Measurements from ENCODE around the gene ZNF675.
"Not testable (repeated sequence)": the region's sequence is repeated elsewhere in the genome, so short reads cannot be mapped to it uniquely, and the experiment has no call there.

The ZNF675 gene

DNA sequence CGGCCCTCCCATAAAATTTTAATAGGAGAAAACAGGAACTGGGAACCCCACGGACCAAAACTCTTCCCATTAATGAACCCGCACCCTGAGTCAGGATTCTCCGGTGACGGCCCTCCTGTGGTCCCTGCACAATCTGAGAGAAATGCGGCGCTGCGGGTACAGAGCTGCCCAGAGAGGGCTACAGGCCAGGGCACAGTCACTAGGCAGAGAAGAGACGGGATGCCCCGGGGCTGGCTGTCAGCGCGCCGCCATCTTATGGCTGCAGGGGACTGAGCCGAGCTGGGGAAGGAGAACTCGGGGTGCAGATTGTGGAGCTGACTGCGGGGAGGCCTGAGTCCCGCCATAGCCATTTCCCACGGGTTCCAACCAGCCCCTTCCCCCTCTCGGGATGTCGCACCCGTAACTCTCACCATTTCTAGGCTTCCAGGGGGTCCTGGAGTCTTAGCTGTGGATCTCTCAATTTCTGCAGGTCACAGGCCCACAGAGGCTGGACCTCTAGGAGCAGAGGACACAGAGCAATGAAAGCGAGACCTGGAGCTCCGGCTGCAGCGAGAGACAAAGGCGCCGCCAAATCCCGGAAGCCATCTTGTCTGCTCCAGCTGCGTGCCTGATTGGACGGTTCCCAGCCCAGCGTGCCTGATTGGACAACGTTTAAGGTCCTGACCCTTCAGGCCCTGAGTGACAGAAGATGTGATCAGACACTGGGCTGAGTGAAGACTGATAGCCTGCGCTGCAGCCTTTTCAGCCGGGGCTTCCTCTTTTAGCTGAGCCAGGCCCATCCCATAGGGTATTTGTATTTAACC, at the start of gene ZNF675:
Gene ZNF675, minus strand, starts transcription at position 592 of the 803 bp plus-strand sequence. Its CDS starts 179 bp downstream, at position 413.
- peak; percentile 93 for DNase-seq

DNA sequence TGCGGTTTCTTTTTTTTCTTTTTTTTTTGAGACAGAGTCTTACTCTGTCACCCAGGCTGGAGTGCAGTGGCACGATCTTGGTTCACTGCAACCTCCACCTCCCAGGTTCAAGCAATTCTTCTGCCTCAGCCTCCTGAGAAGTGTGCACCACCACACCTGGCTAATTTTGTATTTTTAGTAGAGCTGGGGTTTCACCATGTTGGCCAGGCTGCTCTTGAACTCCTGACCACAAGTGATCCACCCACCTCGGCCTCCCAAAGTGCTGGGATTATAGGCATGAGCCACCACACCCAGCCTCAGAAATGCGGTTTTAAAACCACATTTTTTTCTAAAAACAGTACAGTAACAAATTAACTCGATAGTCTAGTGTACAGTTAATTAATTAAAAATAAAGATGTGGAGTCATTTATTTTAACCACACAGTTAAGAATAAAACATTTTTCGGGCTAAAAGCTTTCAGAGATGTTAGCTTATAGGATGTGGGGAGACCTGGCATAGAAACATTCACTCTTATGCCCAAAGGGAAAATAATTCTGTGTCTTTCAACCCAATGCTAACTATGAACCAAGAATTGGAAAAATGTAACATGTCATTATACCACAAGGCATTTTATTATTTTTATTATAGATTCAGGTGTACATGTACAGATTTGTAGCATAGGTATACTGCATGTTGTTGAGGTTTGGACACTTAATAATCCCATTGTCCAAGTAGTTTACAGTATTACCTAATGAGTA, 43.9 kb upstream of the ZNF675 start:
- DNase-seq = not testable (repeated sequence)

GRCh38 chr19:23724161-23724560, 37.1 kb upstream of the ZNF675 start:
- DNase-seq = not testable (repeated sequence)

GRCh38 chr19:23718802-23719201, 31.8 kb upstream of the ZNF675 start:
- no peak for DNase-seq

- DNase-seq = no peak
Measured at GRCh38 chr19:23716792-23717191, 29.8 kb upstream of the ZNF675 start.

- DNase-seq = no peak
Measured at GRCh38 chr19:23709347-23709746, 22.3 kb upstream of the ZNF675 start.

DNA sequence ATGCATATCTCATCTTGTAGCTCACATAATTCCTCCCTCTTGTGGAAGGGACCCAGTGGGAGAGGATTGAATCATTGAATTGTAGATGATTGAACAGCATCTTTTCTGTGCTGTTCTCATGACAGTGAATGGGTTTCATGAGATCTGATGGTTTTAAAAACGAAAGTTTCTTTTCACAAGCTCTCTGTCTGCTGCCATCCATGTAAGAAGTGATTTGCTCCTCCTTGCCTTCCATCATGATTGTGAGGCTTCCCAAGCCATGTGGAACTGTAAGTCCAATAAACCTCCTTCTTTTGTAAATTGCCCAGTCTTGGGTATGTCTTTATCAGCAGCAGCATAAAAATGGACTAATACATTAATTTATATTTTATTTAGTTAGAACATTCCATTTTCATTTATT, 19.6 kb upstream of the ZNF675 start:
- DNase-seq = no peak

- DNase-seq = no peak
Measured at GRCh38 chr19:23699521-23699860, 12.5 kb upstream of the ZNF675 start.

DNA sequence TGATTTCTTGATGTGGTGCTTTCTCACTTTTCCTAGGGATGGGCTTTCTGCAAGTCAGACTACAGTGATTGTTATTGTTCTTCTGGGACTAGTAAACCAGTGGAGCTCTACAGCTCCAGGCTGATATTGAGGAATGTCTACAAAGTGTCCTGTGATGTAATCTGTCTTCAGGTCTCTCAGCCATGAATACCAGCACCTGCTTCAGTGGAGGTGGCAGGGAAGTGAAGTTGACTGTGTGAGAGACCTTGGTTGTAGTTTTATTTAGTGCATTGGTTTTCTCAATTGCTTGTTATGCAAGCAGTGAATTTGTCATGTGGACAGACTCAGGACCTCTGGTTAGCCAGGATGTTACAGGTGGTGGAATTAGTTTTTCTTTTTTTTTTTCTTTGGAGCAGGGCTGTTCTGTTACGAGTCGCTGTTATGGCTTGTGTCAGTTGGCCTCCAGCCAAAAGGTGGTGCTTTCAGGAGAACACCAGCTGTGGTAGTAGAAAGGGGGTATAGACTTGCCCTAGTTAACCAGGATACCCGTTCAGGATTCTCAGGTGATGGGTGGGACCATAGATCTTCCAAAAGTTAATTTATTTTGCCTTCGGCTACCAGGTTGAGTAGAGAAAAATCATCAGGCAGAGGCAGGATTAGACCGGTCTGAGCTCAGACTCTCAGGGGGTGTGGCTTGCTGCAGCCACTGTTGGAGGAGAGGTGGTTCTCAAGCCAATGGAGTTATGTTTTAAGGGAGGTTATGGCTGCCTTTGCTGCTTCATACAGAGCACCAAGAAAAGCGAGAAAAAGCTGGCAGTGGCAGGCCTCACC, 11.9 kb upstream of the ZNF675 start:
- no peak for DNase-seq

- DNase-seq = not testable (repeated sequence)
Measured at GRCh38 chr19:23692937-23693336, 5.9 kb upstream of the ZNF675 start.

DNA sequence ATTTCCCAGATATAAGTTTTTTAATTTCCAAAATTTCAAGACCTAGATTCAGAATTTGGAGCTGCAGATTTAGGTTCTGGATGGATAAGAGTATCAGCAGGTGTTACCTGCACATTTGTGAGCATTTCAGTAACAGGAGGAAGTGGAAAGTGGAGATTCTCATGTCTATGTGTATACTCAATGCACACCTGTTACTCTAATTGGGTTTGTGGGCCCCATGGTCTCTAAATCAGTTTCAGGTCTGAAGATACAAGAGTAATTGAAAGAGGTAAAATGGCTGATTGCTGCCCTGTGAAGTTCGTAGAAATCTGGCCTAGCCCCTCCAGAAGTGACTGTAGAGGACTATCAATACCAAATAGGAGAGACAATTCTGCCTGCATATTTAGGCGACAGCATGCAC, 13.9 kb downstream of the ZNF675 start:
- no peak for DNase-seq

- not testable (repeated sequence) for DNase-seq
Measured at GRCh38 chr19:23668606-23669005, 18.4 kb downstream of the ZNF675 start.

- no peak for DNase-seq
Measured at GRCh38 chr19:23665651-23666410, 21.2 kb downstream of the ZNF675 start.

DNA sequence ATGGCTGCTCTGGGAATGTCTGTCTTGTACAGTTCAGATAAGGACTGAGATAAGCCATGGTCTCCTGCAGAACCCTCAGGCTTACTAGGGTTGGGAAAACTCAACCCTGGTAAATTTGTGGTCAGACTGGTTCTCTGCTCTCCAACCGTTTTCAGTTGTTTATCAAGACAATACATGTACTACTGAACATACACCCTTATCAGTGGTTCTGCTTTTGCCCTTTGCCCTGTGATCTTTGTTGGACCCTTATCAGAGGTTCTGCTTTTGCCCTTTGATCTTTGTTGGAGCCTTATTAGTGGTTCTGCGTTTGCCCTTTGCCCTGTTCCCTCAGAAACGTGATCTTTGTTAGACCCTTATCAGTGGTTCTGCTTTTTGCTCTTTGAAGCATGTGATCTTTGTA, 37.2 kb downstream of the ZNF675 start:
- not testable (repeated sequence) for DNase-seq
